Epithelial cell of proximal tubule (primary cell): ENCODE data around the gene FOXP4. TPM values are rescaled to one million over a fixed set of nuclear protein-coding genes. Genes with fewer than 3 reads are reported as not detected.
A peak's percentile ranks its signal among the peaks of the same experiment; 100 is the strongest.

Experiments
- DNase-seq: peaks from one replicate; pipeline ENCODE4 v3.0.0-alpha.2; 2011; ENCODE audit warnings: low read depth
- H3K4me3 ChIP-seq: 2 replicates; pipeline ENCODE4 v1.5.1; 2011; ENCODE audit warnings: low read depth, mild to moderate bottlenecking, low read length
- total RNA-seq: library from RNA; depleted of rRNA; stranded (reverse); fragments of >200 nt; gene quantifications from 2 replicates; pipeline ENCODE4 v1.2.3, GENCODE V29; 2015
- TF ChIP-seq, protein P1 (sequence below): conservative IDR thresholded peaks from 2 replicates; pipeline ENCODE4 v1.5.1; 2012; ENCODE audit warnings: low read depth, mild to moderate bottlenecking, low read length

Gene FOXP4
- total RNA-seq, 1 donor from 2014 or later: 7.5 TPM

DNA sequence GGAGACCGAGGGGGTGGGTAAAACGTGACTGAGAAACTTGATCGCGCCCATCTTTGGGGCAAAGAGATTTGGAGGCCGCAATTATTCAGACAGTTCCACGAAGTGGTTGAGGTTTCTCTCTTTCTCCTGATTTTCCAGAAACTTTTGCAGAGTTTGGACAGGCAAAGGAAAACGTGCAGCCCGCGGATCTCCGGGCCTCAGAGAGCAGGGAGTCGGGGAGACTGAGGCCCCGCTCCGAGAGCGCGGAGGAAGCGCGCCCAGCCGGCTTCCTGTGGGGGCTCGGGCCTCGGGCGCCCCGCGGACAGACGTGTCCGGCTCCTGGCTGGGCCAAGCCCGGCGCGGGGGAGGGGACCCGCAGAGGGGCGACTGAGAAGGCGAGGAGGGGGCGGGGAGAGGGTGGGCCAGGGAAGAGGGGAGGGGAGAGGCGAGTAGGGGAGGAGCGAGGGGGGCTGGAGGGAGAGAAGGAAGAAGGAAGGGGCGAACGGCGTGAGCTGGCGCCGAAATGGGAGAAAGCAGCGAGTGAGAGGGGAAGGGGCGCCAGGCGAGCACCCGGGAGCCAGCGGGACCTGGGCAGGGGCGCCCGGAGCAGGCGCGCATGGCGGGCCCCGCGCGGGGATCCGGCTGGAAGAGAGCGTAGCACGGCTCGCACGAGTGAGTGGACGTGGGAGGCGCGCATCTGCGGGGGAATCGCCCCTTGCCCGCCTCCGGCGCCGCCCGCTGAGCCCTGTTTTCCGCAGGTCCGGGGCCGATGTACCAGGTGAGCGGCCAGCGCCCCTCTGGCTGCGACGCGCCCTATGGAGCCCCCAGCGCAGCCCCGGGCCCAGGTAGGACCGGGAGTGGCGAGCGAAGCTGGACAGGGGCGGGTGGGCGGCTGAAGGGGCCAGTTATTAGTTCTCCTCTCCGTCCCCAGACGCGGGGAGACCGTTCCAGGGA, 92.1 kb downstream of the FOXP4 start, which contains the start of gene MDFI:
MDFI (plus strand) TSS at position 467 of the 933 bp plus-strand sequence; CDS start at position 749, 282 bp downstream.
- peak within 1 kb of the TSS; percentile 31 for H3K4me3 ChIP-seq
- TF ChIP-seq, protein P1, sequence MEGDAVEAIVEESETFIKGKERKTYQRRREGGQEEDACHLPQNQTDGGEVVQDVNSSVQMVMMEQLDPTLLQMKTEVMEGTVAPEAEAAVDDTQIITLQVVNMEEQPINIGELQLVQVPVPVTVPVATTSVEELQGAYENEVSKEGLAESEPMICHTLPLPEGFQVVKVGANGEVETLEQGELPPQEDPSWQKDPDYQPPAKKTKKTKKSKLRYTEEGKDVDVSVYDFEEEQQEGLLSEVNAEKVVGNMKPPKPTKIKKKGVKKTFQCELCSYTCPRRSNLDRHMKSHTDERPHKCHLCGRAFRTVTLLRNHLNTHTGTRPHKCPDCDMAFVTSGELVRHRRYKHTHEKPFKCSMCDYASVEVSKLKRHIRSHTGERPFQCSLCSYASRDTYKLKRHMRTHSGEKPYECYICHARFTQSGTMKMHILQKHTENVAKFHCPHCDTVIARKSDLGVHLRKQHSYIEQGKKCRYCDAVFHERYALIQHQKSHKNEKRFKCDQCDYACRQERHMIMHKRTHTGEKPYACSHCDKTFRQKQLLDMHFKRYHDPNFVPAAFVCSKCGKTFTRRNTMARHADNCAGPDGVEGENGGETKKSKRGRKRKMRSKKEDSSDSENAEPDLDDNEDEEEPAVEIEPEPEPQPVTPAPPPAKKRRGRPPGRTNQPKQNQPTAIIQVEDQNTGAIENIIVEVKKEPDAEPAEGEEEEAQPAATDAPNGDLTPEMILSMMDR: no peak
- DNase-seq: no peak

- H3K4me3 ChIP-seq: no peak overlapping the region
- TF ChIP-seq, protein P1: no peak
- DNase-seq: no peak
Measured at GRCh38 chr6:41638935-41639808, 93.0 kb downstream of the FOXP4 start.

DNA sequence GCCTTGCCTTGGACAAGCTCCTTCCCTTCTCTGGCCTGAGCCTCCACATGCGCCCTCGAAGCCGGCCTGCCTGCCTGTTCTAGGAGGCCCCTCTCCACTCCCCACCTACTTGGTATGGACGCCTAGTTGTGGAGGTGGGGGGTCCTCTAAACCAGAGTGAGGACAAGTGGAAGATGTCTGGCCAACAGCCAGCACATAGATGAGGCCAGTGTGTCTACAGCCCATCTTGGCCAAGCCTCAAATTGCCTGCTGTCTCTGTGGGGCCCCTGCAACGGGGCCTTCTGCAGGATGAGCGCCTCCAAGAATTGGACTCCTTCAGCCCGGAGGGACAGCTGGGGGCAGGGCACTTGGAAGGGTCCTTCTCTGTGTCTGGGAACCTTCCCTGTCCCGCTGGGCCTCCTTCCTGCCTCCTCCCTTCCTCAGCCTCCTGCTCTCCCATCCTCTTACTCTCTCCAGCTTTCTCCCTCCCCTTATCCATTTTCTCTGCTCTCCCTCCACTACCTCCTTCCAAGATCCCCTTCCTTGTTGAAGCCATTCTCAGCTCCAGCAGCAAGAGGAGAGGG, 93.7 kb downstream of the FOXP4 start:
- TF ChIP-seq, protein P1: no peak
- no peak for DNase-seq
- H3K4me3 ChIP-seq: no peak overlapping the region

DNA sequence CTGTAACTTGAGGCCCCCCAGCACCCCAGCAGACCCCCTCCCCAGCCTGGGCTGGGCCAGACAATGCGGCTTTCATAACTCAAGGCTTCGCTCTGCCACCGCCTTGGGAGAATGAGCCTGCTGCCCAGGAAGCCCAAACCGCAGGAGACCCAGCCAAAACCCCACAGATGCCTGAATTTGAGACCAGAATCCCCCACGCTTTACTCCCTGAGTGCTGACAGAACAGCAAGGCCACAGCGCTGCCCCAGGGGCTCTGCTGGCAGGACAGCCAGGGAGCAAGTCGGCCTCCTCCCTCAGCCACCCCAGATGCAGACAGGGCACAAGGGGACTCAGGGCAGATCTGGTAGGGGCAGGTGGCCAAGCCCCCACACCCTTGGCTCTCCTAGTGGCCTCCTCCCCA, 94.2 kb downstream of the FOXP4 start:
- H3K4me3 ChIP-seq: no peak overlapping the region
- TF ChIP-seq, protein P1: no peak
- DNase-seq: no peak

DNA sequence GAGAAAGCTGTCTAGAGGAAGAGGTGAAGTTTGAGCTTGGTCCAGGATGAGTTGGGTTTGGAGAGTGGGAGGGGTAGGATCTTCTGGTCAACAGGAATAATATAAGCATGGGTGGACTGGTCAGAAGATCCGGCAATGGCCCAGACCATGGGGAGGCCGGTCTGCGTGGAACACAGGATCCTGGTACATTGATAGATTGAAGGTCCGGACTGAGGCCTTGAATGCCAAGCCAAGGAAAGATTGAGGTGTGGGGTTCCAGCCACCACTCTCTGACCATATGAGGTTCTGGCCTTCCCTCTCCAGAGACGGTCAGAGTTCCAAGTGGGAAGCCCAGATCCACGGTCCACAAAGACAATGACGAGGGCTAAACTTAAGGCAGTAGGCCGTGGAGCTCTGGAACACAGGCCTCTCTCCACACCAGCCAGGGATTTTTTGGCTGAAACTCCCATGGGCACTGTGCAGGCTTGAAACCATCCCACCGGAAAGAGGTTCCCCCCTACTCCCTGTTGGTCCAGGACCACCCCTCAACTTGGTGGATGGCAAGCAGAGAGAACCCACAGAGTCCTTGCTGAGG, 95.3 kb downstream of the FOXP4 start:
- H3K4me3 ChIP-seq: no peak overlapping the region
- no peak for DNase-seq
- TF ChIP-seq, protein P1: no peak
